Measurements from ENCODE around the gene PCSK5. TPM values are rescaled to one million over a fixed set of nuclear protein-coding genes. Genes with fewer than 3 reads are reported as not detected.
A peak's percentile ranks its signal among the peaks of the same experiment; 100 is the strongest.

The PCSK5 gene
- total RNA-seq, 8 experiments from 2014 or later = 1.8 to 21.4 (median 4.9) TPM

GRCh38 chr9:76180541-76180940 lies 290.1 kb downstream of the PCSK5 start:
- Histone ChIP-seq H3K4me3 (no peak overlapping the region), H3K27ac (no peak overlapping the region), H3K4me1 (replicated peaks in 1 of 2) (peaks cover 0 to 11% of the 10 kb centered on the region in 2 donors)
- in situ Hi-C loops (cut with MboI; ENCODE audit: low pct_unique_long_range_greater_than_20kb in 2 of 9, low sequenced_read_pairs in 9 of 9, unreplicated experiment in 9 of 9) = no loop called here
- WGBS, 10 experiments = 40 to 100% (median 78%) methylated on average over 1 to 3 of the region's 3 CpGs; no CpG with 5 or more reads in 6 of the 10 experiments
- peak in 4 of 8 experiments; percentile 43 to 69 (median 60) for ATAC-seq (replicated peaks in 6 of 8)

GRCh38 chr9:76181020-76181641 lies 290.7 kb downstream of the PCSK5 start:
- ATAC-seq (replicated peaks in 6 of 8) = peak in 3 of 8 experiments; percentile 51 to 81 (median 59)
- 0 to 100% (median 68%) methylated on average over 1 to 5 of the region's 5 CpGs; no CpG with 5 or more reads in 5 of the 10 experiments for WGBS, 10 experiments
- no peak overlapping the region for H3K4me3 ChIP-seq

GRCh38 chr9:76181781-76182180 lies 291.3 kb downstream of the PCSK5 start:
- ATAC-seq (replicated peaks in 6 of 8) = no peak
- Histone ChIP-seq H3K4me3 (no peak overlapping the region), H3K27ac (no peak overlapping the region), H3K4me1 (replicated peaks in 1 of 2) (peaks cover 0 to 11% of the 10 kb centered on the region in 2 donors)
- WGBS, 10 experiments = 78 to 100% (median 100%) methylated on average over 1 to 3 of the region's 5 CpGs; no CpG with 5 or more reads in 5 of the 10 experiments
- in situ Hi-C loops (cut with MboI; ENCODE audit: low pct_unique_long_range_greater_than_20kb in 2 of 9, low sequenced_read_pairs in 9 of 9, unreplicated experiment in 9 of 9) = no loop called here

More at GRCh38 chr9:76181020-76181641, 290.7 kb downstream of the PCSK5 start:
- no peak overlapping the region for H3K27ac ChIP-seq
- H3K4me1 ChIP-seq (replicated peaks in 1 of 2) = peaks cover 0 to 11% of the 10 kb centered on the region in 2 donors
- in situ Hi-C loops (cut with MboI; ENCODE audit: low pct_unique_long_range_greater_than_20kb in 2 of 9, low sequenced_read_pairs in 9 of 9, unreplicated experiment in 9 of 9) = no loop called here

- 88 to 100% (median 100%) methylated on average over 1 of the region's 1 CpG; no CpG with 5 or more reads in 4 of the 10 experiments for WGBS, 10 experiments
- no peak overlapping the region for H3K4me3 ChIP-seq
- H3K4me1 ChIP-seq (replicated peaks in 1 of 2) = peaks cover 0 to 11% of the 10 kb centered on the region in 2 donors
- ATAC-seq (replicated peaks in 6 of 8) = no peak
- H3K27ac ChIP-seq = no peak overlapping the region
- in situ Hi-C loops (cut with MboI; ENCODE audit: low pct_unique_long_range_greater_than_20kb in 2 of 9, low sequenced_read_pairs in 9 of 9, unreplicated experiment in 9 of 9) = no loop called here
These were observed 295.0 kb downstream of the PCSK5 start for GRCh38 chr9:76185432-76185831.

- Histone ChIP-seq H3K4me1 (replicated peaks in 1 of 2) (no peaks in the 10 kb centered on the region), H3K4me3 (no peak overlapping the region), H3K27ac (no peak overlapping the region)
- no peak for ATAC-seq (replicated peaks in 6 of 8)
- 70 to 100% (median 91%) methylated on average over 2 to 11 of the region's 11 CpGs; no CpG with 5 or more reads in 2 of the 10 experiments for whole genome bisulfite sequencing, 10 experiments
- in situ Hi-C loops (cut with MboI; ENCODE audit: low pct_unique_long_range_greater_than_20kb in 2 of 9, low sequenced_read_pairs in 9 of 9, unreplicated experiment in 9 of 9) = no loop called here
These were observed 297.8 kb downstream of the PCSK5 start for GRCh38 chr9:76188286-76188685.

- ATAC-seq (replicated peaks in 6 of 8) = no peak
- H3K4me1 ChIP-seq (replicated peaks in 1 of 2) = no peaks in the 10 kb centered on the region
- no peak overlapping the region for H3K4me3 ChIP-seq
- H3K27ac ChIP-seq = no peak overlapping the region
- in situ Hi-C loops (cut with MboI; ENCODE audit: low pct_unique_long_range_greater_than_20kb in 2 of 9, low sequenced_read_pairs in 9 of 9, unreplicated experiment in 9 of 9) = no loop called here
- WGBS, 10 experiments = 74 to 100% (median 95%) methylated on average over 1 to 3 of the region's 3 CpGs; no CpG with 5 or more reads in 1 of the 10 experiments
These were observed 298.4 kb downstream of the PCSK5 start for GRCh38 chr9:76188905-76189304.

- H3K4me1 ChIP-seq (replicated peaks in 1 of 2) = no peaks in the 10 kb centered on the region
- no peak for ATAC-seq (replicated peaks in 6 of 8)
- H3K4me3 ChIP-seq = no peak overlapping the region
- in situ Hi-C loops (cut with MboI; ENCODE audit: low pct_unique_long_range_greater_than_20kb in 2 of 9, low sequenced_read_pairs in 9 of 9, unreplicated experiment in 9 of 9) = no loop called here
- no peak overlapping the region for H3K27ac ChIP-seq
- 40 to 100% (median 92%) methylated on average over 1 to 5 of the region's 5 CpGs; no CpG with 5 or more reads in 1 of the 10 experiments for WGBS, 10 experiments
These were observed 301.0 kb downstream of the PCSK5 start for GRCh38 chr9:76191493-76191892.

- H3K4me3 ChIP-seq = no peak overlapping the region
- 82 to 100% (median 95%) methylated on average over 1 to 3 of the region's 3 CpGs; no CpG with 5 or more reads in 2 of the 10 experiments for WGBS, 10 experiments
- no peaks in the 10 kb centered on the region for H3K4me1 ChIP-seq (replicated peaks in 1 of 2)
- in situ Hi-C loops (cut with MboI; ENCODE audit: low pct_unique_long_range_greater_than_20kb in 2 of 9, low sequenced_read_pairs in 9 of 9, unreplicated experiment in 9 of 9) = no loop called here
- no peak overlapping the region for H3K27ac ChIP-seq
- ATAC-seq (replicated peaks in 6 of 8) = no peak
These were observed 301.5 kb downstream of the PCSK5 start for GRCh38 chr9:76192013-76192412.

- Histone ChIP-seq H3K4me1 (replicated peaks in 1 of 2) (no peaks in the 10 kb centered on the region), H3K27ac (no peak overlapping the region), H3K4me3 (no peak overlapping the region)
- WGBS, 10 experiments = 73 to 100% (median 93%) methylated on average over 1 to 3 of the region's 3 CpGs; no CpG with 5 or more reads in 4 of the 10 experiments
- no peak for ATAC-seq (replicated peaks in 6 of 8)
- in situ Hi-C loops (cut with MboI; ENCODE audit: low pct_unique_long_range_greater_than_20kb in 2 of 9, low sequenced_read_pairs in 9 of 9, unreplicated experiment in 9 of 9) = no loop called here
These were observed 304.4 kb downstream of the PCSK5 start for GRCh38 chr9:76194896-76195295.

- in situ Hi-C loops (cut with MboI; ENCODE audit: low pct_unique_long_range_greater_than_20kb in 2 of 9, low sequenced_read_pairs in 9 of 9, unreplicated experiment in 9 of 9) = no loop called here
- 33 to 100% (median 76%) methylated on average over 1 to 2 of the region's 2 CpGs; no CpG with 5 or more reads in 2 of the 10 experiments for WGBS, 10 experiments
- ATAC-seq (replicated peaks in 6 of 8) = peak in 1 of 8 experiments; percentile 29
- H3K4me3 ChIP-seq = no peak overlapping the region
- no peak overlapping the region for H3K27ac ChIP-seq
- peaks cover 0 to 15% of the 10 kb centered on the region in 2 donors for H3K4me1 ChIP-seq (replicated peaks in 1 of 2)
These were observed 307.9 kb downstream of the PCSK5 start for GRCh38 chr9:76198336-76198735.

- ATAC-seq (replicated peaks in 6 of 8) = no peak
- Histone ChIP-seq H3K4me1 (replicated peaks in 1 of 2) (peaks cover 0 to 15% of the 10 kb centered on the region in 2 donors), H3K4me3 (no peak overlapping the region), H3K27ac (no peak overlapping the region)
- 43 to 100% (median 72%) methylated on average over 1 to 5 of the region's 5 CpGs; no CpG with 5 or more reads in 3 of the 10 experiments for WGBS, 10 experiments
- in situ Hi-C loops (cut with MboI; ENCODE audit: low pct_unique_long_range_greater_than_20kb in 2 of 9, low sequenced_read_pairs in 9 of 9, unreplicated experiment in 9 of 9) = no loop called here
These were observed 309.8 kb downstream of the PCSK5 start for GRCh38 chr9:76200315-76200714.

GRCh38 chr9:76200745-76201144 lies 310.3 kb downstream of the PCSK5 start:
- WGBS, 10 experiments = 23 to 80% (median 55%) methylated on average over 1 to 4 of the region's 4 CpGs; no CpG with 5 or more reads in 3 of the 10 experiments
- in situ Hi-C loops (cut with MboI; ENCODE audit: low pct_unique_long_range_greater_than_20kb in 2 of 9, low sequenced_read_pairs in 9 of 9, unreplicated experiment in 9 of 9) = no loop called here

GRCh38 chr9:76203373-76203772 lies 312.9 kb downstream of the PCSK5 start:
- in situ Hi-C loops (cut with MboI; ENCODE audit: low pct_unique_long_range_greater_than_20kb in 2 of 9, low sequenced_read_pairs in 9 of 9, unreplicated experiment in 9 of 9) = no loop called here
- H3K27ac ChIP-seq = no peak overlapping the region
- no peak overlapping the region for H3K4me3 ChIP-seq
- 46 to 93% (median 81%) methylated on average over 2 to 3 of the region's 3 CpGs; no CpG with 5 or more reads in 4 of the 10 experiments for WGBS, 10 experiments
- peaks cover 0 to 15% of the 10 kb centered on the region in 2 donors for H3K4me1 ChIP-seq (replicated peaks in 1 of 2)
- peak in 1 of 8 experiments; percentile 6 for ATAC-seq (replicated peaks in 6 of 8)

More at GRCh38 chr9:76200745-76201144, 310.3 kb downstream of the PCSK5 start:
- peak in 3 of 8 experiments; percentile 18 to 76 (median 19) for ATAC-seq (replicated peaks in 6 of 8)
- no peak overlapping the region for H3K4me3 ChIP-seq
- no peak overlapping the region for H3K27ac ChIP-seq
- peaks cover 0 to 15% of the 10 kb centered on the region in 2 donors for H3K4me1 ChIP-seq (replicated peaks in 1 of 2)

Measured in motor neuron (in vitro differentiated cells).